ENCODE data around the gene DPYSL5.

DPYSL5 gene

DNA sequence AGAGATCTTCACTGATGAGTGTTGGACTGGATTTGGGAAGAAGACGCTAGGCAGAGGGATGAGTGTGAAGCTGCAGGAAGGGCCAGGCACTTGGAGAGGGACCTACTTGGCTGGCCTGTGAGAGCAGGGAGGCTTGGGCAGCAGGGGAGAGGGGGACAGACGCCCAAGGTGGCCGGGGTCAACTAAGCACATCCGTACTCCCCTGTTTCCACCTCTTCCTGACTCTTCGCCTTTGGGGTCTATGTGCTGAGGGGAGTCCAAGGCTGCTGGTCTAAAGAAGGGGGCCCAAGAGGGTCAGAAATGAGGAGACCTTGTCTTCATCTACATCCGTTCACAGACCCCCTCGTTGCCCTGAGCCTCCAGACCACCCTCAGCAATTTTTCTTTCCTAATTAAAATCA is 16.7 kb downstream of the DPYSL5 start:
- Histone ChIP-seq H2AFZ (ENCODE audit: low read length) (no peak overlapping the region), H3K9ac (ENCODE audit: low read depth, low read length, poor library complexity, severe bottlenecking) (no peak overlapping the region), H4K20me1 (ENCODE audit: insufficient read depth, low read length, poor library complexity, severe bottlenecking) (no peaks in the 10 kb centered on the region), H3K4me3 (ENCODE audit: low read length, poor library complexity, severe bottlenecking) (no peak overlapping the region), H3K36me3 (ENCODE audit: insufficient read depth, low read length) (no peaks in the 10 kb centered on the region), H3F3A (ENCODE audit: low read depth) (no peaks in the 10 kb centered on the region), H3K27me3 (ENCODE audit: insufficient read depth, low read length, poor library complexity, severe bottlenecking) (no peaks in the 10 kb centered on the region), H3K4me1 (ENCODE audit: insufficient read depth, low read length, poor library complexity, severe bottlenecking) (no peaks in the 10 kb centered on the region), H3K9me2 (replicated peaks; ENCODE audit: low read depth, low read length) (no peaks in the 10 kb centered on the region), H3K4me2 (ENCODE audit: low read depth, low read length, poor library complexity, severe bottlenecking) (no peak overlapping the region), H3K79me2 (ENCODE audit: insufficient read depth, low read length) (no peaks in the 10 kb centered on the region), H3K9me3 (ENCODE audit: insufficient read depth, low read depth, low read length) (no peaks in the 10 kb centered on the region)
- TF ChIP-seq, protein P1, sequence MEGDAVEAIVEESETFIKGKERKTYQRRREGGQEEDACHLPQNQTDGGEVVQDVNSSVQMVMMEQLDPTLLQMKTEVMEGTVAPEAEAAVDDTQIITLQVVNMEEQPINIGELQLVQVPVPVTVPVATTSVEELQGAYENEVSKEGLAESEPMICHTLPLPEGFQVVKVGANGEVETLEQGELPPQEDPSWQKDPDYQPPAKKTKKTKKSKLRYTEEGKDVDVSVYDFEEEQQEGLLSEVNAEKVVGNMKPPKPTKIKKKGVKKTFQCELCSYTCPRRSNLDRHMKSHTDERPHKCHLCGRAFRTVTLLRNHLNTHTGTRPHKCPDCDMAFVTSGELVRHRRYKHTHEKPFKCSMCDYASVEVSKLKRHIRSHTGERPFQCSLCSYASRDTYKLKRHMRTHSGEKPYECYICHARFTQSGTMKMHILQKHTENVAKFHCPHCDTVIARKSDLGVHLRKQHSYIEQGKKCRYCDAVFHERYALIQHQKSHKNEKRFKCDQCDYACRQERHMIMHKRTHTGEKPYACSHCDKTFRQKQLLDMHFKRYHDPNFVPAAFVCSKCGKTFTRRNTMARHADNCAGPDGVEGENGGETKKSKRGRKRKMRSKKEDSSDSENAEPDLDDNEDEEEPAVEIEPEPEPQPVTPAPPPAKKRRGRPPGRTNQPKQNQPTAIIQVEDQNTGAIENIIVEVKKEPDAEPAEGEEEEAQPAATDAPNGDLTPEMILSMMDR (conservative IDR thresholded peaks at IDR 0.05; ENCODE audit: low read length), result no peak
- no peak for TF ChIP-seq EZH2phosphoT487 (IDR thresholded peaks at IDR 0.05; ENCODE audit: borderline replicate concordance)

DNA sequence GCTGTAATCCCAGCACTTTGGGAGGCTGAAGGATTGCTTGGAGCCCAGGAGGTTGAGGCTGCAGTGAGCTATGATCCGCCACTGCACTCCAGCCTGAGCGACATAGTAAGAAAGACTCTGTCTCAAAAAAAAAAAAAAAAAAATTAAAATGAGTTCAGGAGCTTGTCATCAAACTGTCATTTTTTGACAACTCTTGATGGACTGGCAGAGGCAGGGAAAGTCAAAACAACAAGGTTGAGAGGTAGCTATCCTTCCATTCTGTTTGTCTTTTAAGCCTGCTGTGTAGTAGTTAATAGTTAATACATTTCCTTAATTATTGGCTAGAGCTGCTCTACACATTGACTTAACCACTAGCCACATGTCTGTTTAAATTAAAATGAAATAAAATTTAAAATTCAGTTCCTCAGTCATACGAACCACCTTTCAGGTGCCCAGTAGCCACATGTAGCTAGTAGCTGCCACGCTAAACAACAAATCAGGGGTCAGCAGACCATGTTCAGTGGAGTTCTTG is 22.7 kb downstream of the DPYSL5 start:
- H3K4me1 ChIP-seq (ENCODE audit: insufficient read depth, low read length, poor library complexity, severe bottlenecking), result no peaks in the 10 kb centered on the region
- no peaks in the 10 kb centered on the region for H3K79me2 ChIP-seq (ENCODE audit: insufficient read depth, low read length)
- no peak overlapping the region for H3K9ac ChIP-seq (ENCODE audit: low read depth, low read length, poor library complexity, severe bottlenecking)
- H4K20me1 ChIP-seq (ENCODE audit: insufficient read depth, low read length, poor library complexity, severe bottlenecking), result no peaks in the 10 kb centered on the region
- H3F3A ChIP-seq (ENCODE audit: low read depth), result no peaks in the 10 kb centered on the region
- no peak overlapping the region for H3K4me2 ChIP-seq (ENCODE audit: low read depth, low read length, poor library complexity, severe bottlenecking)
- no peaks in the 10 kb centered on the region for H3K9me2 ChIP-seq (replicated peaks; ENCODE audit: low read depth, low read length)
- no peaks in the 10 kb centered on the region for H3K9me3 ChIP-seq (ENCODE audit: insufficient read depth, low read depth, low read length)
- TF ChIP-seq, protein P1 (conservative IDR thresholded peaks at IDR 0.05; ENCODE audit: low read length), result no peak
- no peak for TF ChIP-seq EZH2phosphoT487 (IDR thresholded peaks at IDR 0.05; ENCODE audit: borderline replicate concordance)
- no peak overlapping the region for H2AFZ ChIP-seq (ENCODE audit: low read length)
- no peak overlapping the region for H3K4me3 ChIP-seq (ENCODE audit: low read length, poor library complexity, severe bottlenecking)
- H3K36me3 ChIP-seq (ENCODE audit: insufficient read depth, low read length), result no peaks in the 10 kb centered on the region
- no peaks in the 10 kb centered on the region for H3K27me3 ChIP-seq (ENCODE audit: insufficient read depth, low read length, poor library complexity, severe bottlenecking)

DNA sequence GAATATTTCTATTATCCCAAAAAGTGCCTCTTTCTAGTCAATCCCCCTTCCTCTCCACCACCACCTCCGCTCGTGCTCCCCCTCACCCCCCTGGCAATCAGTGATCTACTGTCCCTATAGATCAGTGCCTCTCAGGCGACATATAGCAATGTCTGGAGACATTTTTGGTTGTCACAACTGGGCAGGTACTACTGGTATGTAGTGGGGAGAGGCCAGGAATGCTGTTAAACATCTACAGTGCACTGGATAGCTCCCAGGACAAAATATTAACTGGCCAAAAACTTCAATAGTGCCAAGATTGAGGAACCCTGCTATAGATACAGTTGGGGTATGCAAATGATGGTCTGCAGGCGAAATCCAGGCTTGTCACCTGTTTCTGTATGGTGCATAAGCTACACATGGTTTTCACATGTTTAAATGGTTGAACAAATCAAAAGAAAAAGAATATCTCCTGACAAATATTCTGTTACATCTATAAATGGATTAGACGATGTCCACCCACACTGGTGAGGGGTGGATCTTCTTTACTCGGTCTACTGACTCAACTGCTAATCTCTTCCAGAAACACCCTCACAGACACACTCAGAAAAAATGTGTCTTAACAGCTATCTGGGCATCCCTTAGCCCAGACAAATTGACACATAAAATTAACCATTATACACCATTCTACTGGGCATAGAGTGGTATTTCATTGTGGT is 25.5 kb downstream of the DPYSL5 start:
- Histone ChIP-seq H3K36me3 (ENCODE audit: insufficient read depth, low read length) (no peaks in the 10 kb centered on the region), H3K4me2 (ENCODE audit: low read depth, low read length, poor library complexity, severe bottlenecking) (no peak overlapping the region), H3K9me2 (replicated peaks; ENCODE audit: low read depth, low read length) (no peaks in the 10 kb centered on the region), H3F3A (ENCODE audit: low read depth) (no peaks in the 10 kb centered on the region), H4K20me1 (ENCODE audit: insufficient read depth, low read length, poor library complexity, severe bottlenecking) (no peaks in the 10 kb centered on the region), H3K9me3 (ENCODE audit: insufficient read depth, low read depth, low read length) (no peaks in the 10 kb centered on the region), H3K27me3 (ENCODE audit: insufficient read depth, low read length, poor library complexity, severe bottlenecking) (no peaks in the 10 kb centered on the region), H3K79me2 (ENCODE audit: insufficient read depth, low read length) (no peaks in the 10 kb centered on the region), H3K9ac (ENCODE audit: low read depth, low read length, poor library complexity, severe bottlenecking) (no peak overlapping the region), H2AFZ (ENCODE audit: low read length) (no peak overlapping the region), H3K4me1 (ENCODE audit: insufficient read depth, low read length, poor library complexity, severe bottlenecking) (no peaks in the 10 kb centered on the region), H3K4me3 (ENCODE audit: low read length, poor library complexity, severe bottlenecking) (no peak overlapping the region)
- TF ChIP-seq EZH2phosphoT487 (IDR thresholded peaks at IDR 0.05; ENCODE audit: borderline replicate concordance), result no peak
- TF ChIP-seq, protein P1 (conservative IDR thresholded peaks at IDR 0.05; ENCODE audit: low read length), result no peak
